Measurements from ENCODE around the gene ARHGEF38.
"Not testable (repeated sequence)": the region's sequence is repeated elsewhere in the genome, so short reads cannot be mapped to it uniquely, and the experiment has no call there.

Gene ARHGEF38

GRCh38 chr4:105657117-105657765, 104.8 kb downstream of the ARHGEF38 start:
- no peak for DNase-seq

- no peak for DNase-seq
Measured at GRCh38 chr4:105659190-105659589, 106.8 kb downstream of the ARHGEF38 start.

- DNase-seq, result no peak
Measured at GRCh38 chr4:105661028-105661427, 108.6 kb downstream of the ARHGEF38 start.

GRCh38 chr4:105662935-105663675, 110.7 kb downstream of the ARHGEF38 start:
- DNase-seq, result no peak

GRCh38 chr4:105666693-105667092, 114.3 kb downstream of the ARHGEF38 start:
- peak; percentile 67 to 84 for DNase-seq

- DNase-seq, result no peak
Measured at GRCh38 chr4:105670684-105671083, 118.3 kb downstream of the ARHGEF38 start.

- DNase-seq, result no peak
Measured at GRCh38 chr4:105671301-105671700, 118.9 kb downstream of the ARHGEF38 start.

GRCh38 chr4:105674011-105674410, 121.6 kb downstream of the ARHGEF38 start:
- DNase-seq, result no peak

GRCh38 chr4:105677709-105678108, 125.3 kb downstream of the ARHGEF38 start:
- DNase-seq, result no peak

- DNase-seq, result no peak
Measured at GRCh38 chr4:105679186-105679585, 126.8 kb downstream of the ARHGEF38 start.

- DNase-seq, result no peak
Measured at GRCh38 chr4:105683038-105683437, 130.6 kb downstream of the ARHGEF38 start.

- no peak for DNase-seq
Measured at GRCh38 chr4:105686571-105686970, 134.2 kb downstream of the ARHGEF38 start.

- not testable (repeated sequence) for DNase-seq
Measured at GRCh38 chr4:105694812-105695211, 142.4 kb downstream of the ARHGEF38 start.

- DNase-seq, result not testable (repeated sequence)
Measured at GRCh38 chr4:105695832-105696231, 143.4 kb downstream of the ARHGEF38 start.

GRCh38 chr4:105698607-105699006, 146.2 kb downstream of the ARHGEF38 start:
- no peak for DNase-seq

- DNase-seq, result peak in 1 of 2 experiments; percentile 12
Measured at GRCh38 chr4:105707782-105708180, 155.4 kb downstream of the ARHGEF38 start.

- DNase-seq, result peak; percentile 91
Measured at GRCh38 chr4:105708181-105709080, 156.0 kb downstream of the ARHGEF38 start, which contains the start of the genes GSTCD and INTS12. Gene GSTCD (plus strand): TSS chr4:105708784. CDS start chr4:105717614, 8,830 bp downstream. Gene INTS12 (minus strand): TSS chr4:105708689. CDS start chr4:105700005, 8,684 bp downstream.

- DNase-seq, result peak; percentile 32 to 50
Measured at GRCh38 chr4:105709081-105709450, 156.6 kb downstream of the ARHGEF38 start.

GRCh38 chr4:105710012-105710600, 157.7 kb downstream of the ARHGEF38 start:
- DNase-seq, result no peak

- DNase-seq, result no peak
Measured at GRCh38 chr4:105710678-105711077, 158.3 kb downstream of the ARHGEF38 start.

GRCh38 chr4:105712766-105713165, 160.3 kb downstream of the ARHGEF38 start:
- no peak for DNase-seq

- peak; percentile 77 to 87 for DNase-seq
Measured at GRCh38 chr4:105714071-105714521, 161.7 kb downstream of the ARHGEF38 start.

- DNase-seq, result no peak
Measured at GRCh38 chr4:105714932-105715331, 162.5 kb downstream of the ARHGEF38 start.
